Measurements from ENCODE around the gene ZMYND8. TPM values are rescaled to one million over a fixed set of nuclear protein-coding genes. Genes with fewer than 3 reads are reported as not detected.

The ZMYND8 gene
- total and polyA plus RNA-seq, 11 donors, result 11.3 to 46.4 (median 28.7) TPM

DNA sequence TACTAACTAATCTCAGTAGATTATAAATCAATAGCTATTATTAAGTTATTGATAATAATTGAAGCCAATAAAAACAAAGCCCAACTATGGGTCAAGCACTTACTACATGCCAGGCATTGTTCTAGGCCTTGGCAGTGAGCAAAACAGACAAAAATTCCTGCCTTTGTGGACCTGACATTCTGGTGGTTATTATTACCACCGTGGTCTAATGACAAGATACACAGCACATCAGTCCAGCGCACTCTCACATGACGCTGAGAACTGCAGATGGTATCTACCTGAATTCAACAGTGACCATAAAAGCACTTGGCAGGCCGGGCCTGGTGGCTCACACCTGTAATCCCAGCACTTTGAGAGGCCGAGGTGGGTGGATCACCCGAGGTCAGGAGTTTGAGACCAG is 121.4 kb downstream of the ZMYND8 start:
- ATAC-seq, result no peak
- peaks cover 0 to 100% (median 69%) of the 10 kb centered on the region in 9 donors for H3K36me3 ChIP-seq
- H3K4me3 ChIP-seq, result no peak overlapping the region
- H3K27ac ChIP-seq, result no peak overlapping the region
- DNase-seq, result no peak
- TF ChIP-seq, protein P1, sequence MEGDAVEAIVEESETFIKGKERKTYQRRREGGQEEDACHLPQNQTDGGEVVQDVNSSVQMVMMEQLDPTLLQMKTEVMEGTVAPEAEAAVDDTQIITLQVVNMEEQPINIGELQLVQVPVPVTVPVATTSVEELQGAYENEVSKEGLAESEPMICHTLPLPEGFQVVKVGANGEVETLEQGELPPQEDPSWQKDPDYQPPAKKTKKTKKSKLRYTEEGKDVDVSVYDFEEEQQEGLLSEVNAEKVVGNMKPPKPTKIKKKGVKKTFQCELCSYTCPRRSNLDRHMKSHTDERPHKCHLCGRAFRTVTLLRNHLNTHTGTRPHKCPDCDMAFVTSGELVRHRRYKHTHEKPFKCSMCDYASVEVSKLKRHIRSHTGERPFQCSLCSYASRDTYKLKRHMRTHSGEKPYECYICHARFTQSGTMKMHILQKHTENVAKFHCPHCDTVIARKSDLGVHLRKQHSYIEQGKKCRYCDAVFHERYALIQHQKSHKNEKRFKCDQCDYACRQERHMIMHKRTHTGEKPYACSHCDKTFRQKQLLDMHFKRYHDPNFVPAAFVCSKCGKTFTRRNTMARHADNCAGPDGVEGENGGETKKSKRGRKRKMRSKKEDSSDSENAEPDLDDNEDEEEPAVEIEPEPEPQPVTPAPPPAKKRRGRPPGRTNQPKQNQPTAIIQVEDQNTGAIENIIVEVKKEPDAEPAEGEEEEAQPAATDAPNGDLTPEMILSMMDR (IDR thresholded peaks at IDR 0.05), result no peak
- TF ChIP-seq POLR2A (IDR thresholded peaks at IDR 0.05), result no peak
- intact Hi-C loops (cut with DNase I), result no loop called here
- 90 to 96% (median 95%) methylated on average over 6 of the region's 6 CpGs for WGBS, 4 donors
- no peaks in the 10 kb centered on the region for H3K9me3 ChIP-seq
- H3K27me3 ChIP-seq, result no peaks in the 10 kb centered on the region
- H3K4me1 ChIP-seq, result peaks cover 0 to 14% (median 6%) of the 10 kb centered on the region in 12 donors

DNA sequence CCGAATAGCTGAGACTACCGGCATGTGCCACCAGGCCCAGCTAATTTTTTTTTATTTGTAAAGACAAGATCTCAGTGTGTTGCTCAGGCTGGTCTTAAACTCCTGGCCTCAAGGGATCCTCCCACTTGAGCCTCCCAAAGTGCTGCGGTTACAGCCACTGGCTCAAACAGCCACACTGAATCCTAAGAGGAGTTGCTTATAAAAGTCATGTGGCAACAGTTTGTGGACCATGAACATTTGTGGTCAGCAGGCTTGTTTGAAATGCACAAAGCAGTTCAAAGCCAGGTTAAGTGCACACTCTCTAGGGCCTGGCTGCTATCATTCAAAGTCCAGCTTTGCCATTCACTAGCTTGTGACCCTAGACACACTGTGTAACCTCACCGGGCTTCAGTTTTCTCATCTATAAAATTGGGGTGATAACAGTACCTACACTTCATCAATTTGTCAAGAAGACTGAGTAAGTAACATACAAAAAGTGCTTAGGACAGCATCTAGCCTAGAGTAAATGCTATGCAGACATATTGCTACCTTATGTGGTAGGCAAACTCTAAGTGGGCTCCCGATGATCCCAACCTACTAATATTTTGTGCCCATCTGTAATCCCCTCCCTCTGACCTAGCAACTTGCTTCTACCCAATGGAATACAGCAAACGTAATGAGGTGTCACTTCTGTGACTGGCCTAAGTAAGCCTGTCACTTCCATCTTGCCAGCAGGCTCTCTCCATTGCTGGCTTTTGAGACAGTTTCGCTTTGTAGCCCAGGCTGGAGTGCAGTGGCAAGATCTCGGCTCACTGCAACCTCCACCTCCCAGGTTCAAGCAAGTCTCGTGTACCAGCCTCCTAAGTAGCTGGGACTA is 122.9 kb downstream of the ZMYND8 start:
- WGBS, 4 donors, result 90 to 94% (median 93%) methylated on average over 8 to 9 of the region's 9 CpGs
- no peaks in the 10 kb centered on the region for H3K27me3 ChIP-seq
- H3K9me3 ChIP-seq, result no peaks in the 10 kb centered on the region
- H3K36me3 ChIP-seq, result peaks cover 0 to 100% (median 70%) of the 10 kb centered on the region in 9 donors
- intact Hi-C loops (cut with DNase I), result no loop called here
- H3K4me1 ChIP-seq, result peaks cover 0 to 26% (median 6%) of the 10 kb centered on the region in 12 donors
- H3K27ac ChIP-seq, result no peak overlapping the region
- TF ChIP-seq POLR2A (IDR thresholded peaks at IDR 0.05), result no peak
- TF ChIP-seq, protein P1 (IDR thresholded peaks at IDR 0.05), result no peak
- DNase-seq (no peak), ATAC-seq (no peak)
- no peak overlapping the region for H3K4me3 ChIP-seq

DNA sequence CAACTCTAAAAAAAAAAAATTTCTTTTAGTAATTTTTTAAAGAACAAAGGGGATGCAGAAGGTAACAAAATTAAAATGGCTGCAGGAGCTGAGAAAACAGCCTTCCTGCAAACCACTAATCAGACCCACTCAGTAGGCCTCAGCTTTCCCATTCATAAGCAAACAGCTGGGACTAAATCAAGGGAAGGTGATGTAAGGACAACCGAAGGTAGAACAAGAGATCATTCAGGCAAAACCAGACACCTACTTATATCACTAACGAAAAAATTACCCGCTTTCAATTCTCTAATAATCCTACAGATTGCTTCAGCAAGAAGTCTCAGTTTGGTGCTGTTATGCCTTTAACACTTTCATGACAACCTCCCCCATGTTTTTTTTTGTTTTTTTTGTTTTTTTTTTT is 124.0 kb downstream of the ZMYND8 start:
- no peak overlapping the region for H3K27ac ChIP-seq

More for the DNA sequence above, 124.0 kb downstream of the ZMYND8 start:
- H3K9me3 ChIP-seq, result no peaks in the 10 kb centered on the region
- intact Hi-C loops (cut with DNase I), result no loop called here
- peaks cover 0 to 100% (median 68%) of the 10 kb centered on the region in 9 donors for H3K36me3 ChIP-seq
- WGBS, 4 donors, result 90 to 92% (median 91%) methylated on average over 3 of the region's 3 CpGs
- ATAC-seq (no peak), DNase-seq (no peak)
- H3K4me3 ChIP-seq, result no peak overlapping the region
- H3K4me1 ChIP-seq, result peaks cover 0 to 30% (median 12%) of the 10 kb centered on the region in 12 donors
- no peaks in the 10 kb centered on the region for H3K27me3 ChIP-seq
- TF ChIP-seq, protein P1 (IDR thresholded peaks at IDR 0.05), result no peak
- TF ChIP-seq POLR2A (IDR thresholded peaks at IDR 0.05), result no peak

Data from heart left ventricle (tissue), 16 donors.